WTC11 (cell line): Measurements from ENCODE around the gene CREBRF. TPM values are rescaled to one million over a fixed set of nuclear protein-coding genes. Genes with fewer than 3 reads are reported as not detected.

Experiments used
- ATAC-seq: fragments of 200-7000 bp; cut with Tn5 transposase; 2 replicates; pipeline ENCODE4 v1.10.0; 2021; ENCODE audit warnings: mild to moderate bottlenecking, moderate library complexity
- CTCF ChIA-PET: fragments of 300-600 bp; sonication (Branson Sonifier 250); formaldehyde crosslinking; loops from one replicate; lab custom pipeline; 2021; ENCODE audit warnings: antibody characterized with exemption; lab: Charles Lee
- POLR2A ChIA-PET: fragments of 350-600 bp; sonication (Branson Sonifier 250); formaldehyde crosslinking; loops from one replicate; lab custom pipeline; 2021; ENCODE audit warnings: antibody characterized with exemption; lab: Charles Lee
- DNase-seq: peaks from one replicate; pipeline ENCODE4 v3.0.0; 2021; ENCODE audit warnings: low spot score
- H3K27ac Mint-ChIP-seq: 2 replicates; pipeline ENCODE4 v1.8.0; 2021; ENCODE audit warnings: mixed read lengths
- H3K27me3 Mint-ChIP-seq: 2 replicates; pipeline ENCODE4 v1.8.0; 2021; ENCODE audit warnings: low read depth, mild to moderate bottlenecking, moderate library complexity, mixed read lengths
- H3K36me3 Mint-ChIP-seq: 2 replicates; pipeline ENCODE4 v1.8.0; 2021; ENCODE audit warnings: mixed read lengths
- H3K4me1 Mint-ChIP-seq: 2 replicates; pipeline ENCODE4 v1.8.0; 2022; ENCODE audit warnings: mixed read lengths
- H3K4me3 Mint-ChIP-seq: 2 replicates; pipeline ENCODE4 v1.8.0; 2021; ENCODE audit warnings: mild to moderate bottlenecking, moderate library complexity, mixed read lengths
- H3K9me3 Mint-ChIP-seq: 2 replicates; pipeline ENCODE4 v1.8.0; 2021; ENCODE audit warnings: mixed read lengths
- CREM ChIP-seq: sonication (generic); formaldehyde crosslinking; IDR thresholded peaks from 2 replicates; pipeline ENCODE4 v1.8.1; 2022; ENCODE audit warnings: mild to moderate bottlenecking, missing genetic modification reagents, moderate library complexity
- ELF4 ChIP-seq: sonication (generic); formaldehyde crosslinking; IDR thresholded peaks from 2 replicates; pipeline ENCODE4 v1.8.1; 2022; ENCODE audit warnings: low read depth, mild to moderate bottlenecking, moderate library complexity, missing genetic modification reagents
- ESRRA ChIP-seq: sonication (generic); formaldehyde crosslinking; IDR thresholded peaks from 2 replicates; pipeline ENCODE4 v1.8.1; 2022; ENCODE audit warnings: mild to moderate bottlenecking, missing genetic modification reagents, borderline replicate concordance
- FOXK1 ChIP-seq: sonication (generic); formaldehyde crosslinking; IDR thresholded peaks from 2 replicates; pipeline ENCODE4 v1.8.0; 2022; ENCODE audit warnings: mild to moderate bottlenecking, moderate library complexity, missing genetic modification reagents
- MXD4 ChIP-seq: fragments of 250-450 bp; sonication (Bioruptor Pico); IDR thresholded peaks from 2 replicates; pipeline ENCODE4 v1.8.0; 2021; ENCODE audit warnings: mild to moderate bottlenecking, moderate library complexity, borderline replicate concordance
- NFATC4 ChIP-seq: fragments of 250-450 bp; sonication (Bioruptor Pico); IDR thresholded peaks from 2 replicates; pipeline ENCODE4 v1.9.0; 2021; ENCODE audit warnings: mild to moderate bottlenecking
- OVOL2 ChIP-seq: fragments of 250-450 bp; sonication (Bioruptor Pico); IDR thresholded peaks from 2 replicates; pipeline ENCODE4 v1.9.0; 2021; ENCODE audit warnings: mild to moderate bottlenecking, borderline replicate concordance
- PRRX2 ChIP-seq: fragments of 250-450 bp; sonication (Bioruptor Pico); IDR thresholded peaks from 2 replicates; pipeline ENCODE4 v1.8.0; 2021; ENCODE audit warnings: mild to moderate bottlenecking
- RORB ChIP-seq: fragments of 250-450 bp; sonication (Bioruptor Pico); IDR thresholded peaks from 2 replicates; pipeline ENCODE4 v1.9.0; 2021; ENCODE audit warnings: mild to moderate bottlenecking
- ZNF317 ChIP-seq: sonication (generic); formaldehyde crosslinking; IDR thresholded peaks from 2 replicates; pipeline ENCODE4 v1.8.1; 2023; ENCODE audit warnings: low read depth, mild to moderate bottlenecking, moderate library complexity, missing genetic modification reagents, borderline replicate concordance
- ZNF671 ChIP-seq: fragments of 250-450 bp; sonication (Bioruptor Pico); IDR thresholded peaks from 2 replicates; pipeline ENCODE4 v1.8.0; 2021; ENCODE audit warnings: mild to moderate bottlenecking
- total RNA-seq: library from RNA; stranded (reverse); gene quantifications from 3 replicates; pipeline ENCODE4 v1.2.3, GENCODE V29; 2021

The CREBRF gene
- total RNA-seq, 1 experiment from 2014 or later = 5.7 TPM

DNA sequence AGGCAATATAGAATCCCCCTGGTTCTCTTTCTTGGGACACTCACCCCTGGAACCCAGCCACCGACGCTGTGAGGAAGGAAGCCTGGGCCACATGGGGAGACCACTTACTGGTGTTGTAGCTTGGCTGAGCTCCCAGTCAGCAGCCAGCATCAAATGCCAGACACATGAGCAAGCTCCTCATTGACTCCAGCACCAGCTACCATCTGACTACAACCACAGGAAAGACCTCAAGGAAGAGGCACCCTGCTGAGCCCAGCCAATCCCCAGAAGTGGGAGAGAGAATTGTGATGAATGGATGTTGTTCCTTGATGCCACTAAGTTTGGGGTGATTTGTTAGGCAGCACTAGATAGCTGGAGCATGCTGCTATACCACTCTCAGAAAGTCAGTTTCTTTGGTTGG is 124.2 kb downstream of the CREBRF start (continued):
- TF ChIP-seq FOXK1 (CRISPR knock-in tag) = no peak
- TF ChIP-seq ZNF671 (CRISPR knock-in tag) = no peak

DNA sequence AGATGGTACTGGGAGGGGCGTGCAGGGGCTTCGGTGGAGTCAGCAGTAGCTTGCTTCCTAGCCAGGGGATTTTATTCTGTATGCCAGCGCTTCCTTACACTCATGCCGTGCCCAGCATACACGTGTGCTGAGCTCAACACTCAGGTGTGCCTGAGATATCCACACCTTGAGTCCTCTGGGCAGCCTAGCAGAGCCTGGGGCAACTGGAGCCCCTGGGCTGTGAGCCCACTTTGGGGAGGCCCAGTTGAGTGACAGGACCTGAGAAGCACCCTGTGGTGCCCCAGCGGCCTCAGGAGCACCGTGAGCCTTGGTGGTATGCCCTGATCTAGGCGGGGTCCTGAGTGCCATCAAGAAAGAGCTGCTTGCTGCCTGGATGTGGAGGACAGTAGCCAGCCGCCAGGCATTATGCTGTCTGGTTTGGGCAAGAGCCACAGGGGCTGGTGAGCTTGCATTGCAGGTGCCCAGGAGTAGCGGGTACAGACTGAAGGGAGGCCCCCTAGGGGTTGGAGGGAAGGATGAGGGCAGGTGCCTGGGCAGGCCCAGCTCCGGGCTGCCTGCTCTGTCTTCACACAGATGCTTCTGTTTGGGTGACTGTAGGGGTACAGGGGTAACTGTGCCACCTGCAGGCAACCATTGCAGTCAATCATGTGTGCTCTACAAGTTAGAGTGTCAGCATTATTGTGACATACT is 131.0 kb downstream of the CREBRF start:
- DNase-seq (peak; percentile 49), ATAC-seq (peak; percentile 94)
- Mint-ChIP-seq H3K4me3 (no peak overlapping the region), H3K27me3 (no peaks in the 10 kb centered on the region), H3K36me3 (no peaks in the 10 kb centered on the region), H3K4me1 (no peaks in the 10 kb centered on the region)
- TF ChIP-seq RORB (CRISPR knock-in tag) = no peak
- no peak for TF ChIP-seq NFATC4 (CRISPR knock-in tag)
- no peak for TF ChIP-seq OVOL2 (CRISPR knock-in tag)
- TF ChIP-seq PRRX2 (CRISPR knock-in tag) = no peak
- no peak for TF ChIP-seq MXD4 (CRISPR knock-in tag)
- no peak for TF ChIP-seq ESRRA (CRISPR knock-in tag)
- TF ChIP-seq ZNF317 (CRISPR knock-in tag) = no peak
- TF ChIP-seq CREM = no peak
- TF ChIP-seq, all 79 proteins: peak for 0
- H3K27ac Mint-ChIP-seq = no peak overlapping the region
- ChIA-PET CTCF (interaction anchor here (0.7 to 2.1 kb wide), 16 partner anchors 9 to 203 kb away, joined by 3 to 9 read pairs (median 4); partner anchors contain the start of gene NKX2-5), POLR2A (no interaction called here)
- H3K9me3 Mint-ChIP-seq = no peaks in the 10 kb centered on the region

DNA sequence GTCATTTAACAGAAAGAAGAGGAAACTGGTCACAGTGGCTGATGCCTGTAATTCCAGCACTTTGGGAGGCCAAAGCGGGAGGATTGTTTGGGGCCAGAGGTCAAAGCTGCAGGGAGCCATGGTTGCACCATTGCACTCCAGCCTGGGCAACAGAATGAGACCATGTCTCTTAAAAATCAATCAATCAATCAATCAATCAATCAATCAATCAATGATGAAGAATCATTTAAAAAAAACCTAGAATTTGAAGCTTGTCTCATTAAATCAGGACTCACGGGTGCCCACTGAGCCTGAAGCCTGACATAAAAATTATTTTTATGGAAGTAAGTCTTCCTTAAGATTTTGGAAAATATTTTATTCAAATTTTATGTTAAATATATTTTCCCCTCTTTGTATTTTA is 132.1 kb downstream of the CREBRF start:
- H3K4me1 Mint-ChIP-seq = no peaks in the 10 kb centered on the region
- CTCF ChIA-PET = interaction anchor here (2.1 kb wide), 1 partner anchor 94 kb away, joined by 9 read pairs; no protein-coding TSS in a partner anchor
- H3K9me3 Mint-ChIP-seq = no peaks in the 10 kb centered on the region

More for the DNA sequence above, 132.1 kb downstream of the CREBRF start:
- no peak for TF ChIP-seq ELF4 (CRISPR knock-in tag)
- POLR2A ChIA-PET = no interaction called here
- no peak overlapping the region for H3K4me3 Mint-ChIP-seq
- no peak for DNase-seq
- H3K36me3 Mint-ChIP-seq = no peaks in the 10 kb centered on the region
- H3K27me3 Mint-ChIP-seq = no peaks in the 10 kb centered on the region
- no peak overlapping the region for H3K27ac Mint-ChIP-seq
- no peak for ATAC-seq

Other genes starting within 250 kb of the CREBRF start
- 89.8 to 101 TPM (median 97.1 TPM) in 3 replicates for gene ERGIC1, start 222.1 kb upstream of the CREBRF start, total RNA-seq
- 46.2 to 52.2 TPM (median 51.9 TPM) in 3 replicates for gene RPL26L1, start 96.9 kb upstream of the CREBRF start, total RNA-seq
- 72.7 to 80.9 TPM (median 77.1 TPM) in 3 replicates for gene ATP6V0E1, start 72.6 kb upstream of the CREBRF start, total RNA-seq
- gene BNIP1, start 88.2 kb downstream of the CREBRF start, total RNA-seq = 11.3 to 15.4 TPM (median 12.4 TPM) in 3 replicates
- 0.57 to 1.9 TPM (median 0.89 TPM) in 3 replicates for gene NKX2-5, start 178.9 kb downstream of the CREBRF start, total RNA-seq